SK-N-SH (cell line): ENCODE measurements around the gene HIRA. TPM values are rescaled to one million over a fixed set of nuclear protein-coding genes. Genes with fewer than 3 reads are reported as not detected.

ENCODE experiments used
- CTCF ChIA-PET: fragments of 300-600, 350-600 bp; formaldehyde crosslinking; extraction: SDS; loops from one replicate; lab custom pipeline; 2021; lab: Yijun Ruan, JAX
- POLR2A ChIA-PET: fragments of 350-600 bp; sonication (Branson Sonifier 250); formaldehyde crosslinking; extraction: SDS; loops from one replicate; lab custom pipeline; 2020; ENCODE audit warnings: antibody characterized with exemption, inconsistent platforms; lab: Yijun Ruan, JAX
- DNase-seq: peaks from one replicate; pipeline ENCODE4 v3.0.0; 2012
- H2AFZ ChIP-seq: fragments of 200-600 bp; sonication (generic); 2 replicates; pipeline ENCODE4 v1.8.1; 2016; ENCODE audit warnings: antibody characterized with exemption, mild to moderate bottlenecking, low read depth
- H3F3A ChIP-seq: fragments of 200-600 bp; sonication (generic); replicated peaks from 2 replicates; pipeline ENCODE3; 2016; ENCODE audit warnings: antibody characterized with exemption, mild to moderate bottlenecking; ENCODE audit not compliant: insufficient read depth
- H3K27ac ChIP-seq, 2 experiments: fragments of 200-500 bp in 1 of 2; fragments of 200-600 bp in 1 of 2; sonication (Bioruptor generic) in 1 of 2; sonication (generic), shearing (Covaris generic) in 1 of 2; 2 replicates each; pipeline versions ENCODE4 v1.5.1 to v1.6.1; 2014 to 2016; ENCODE audit warnings: low read depth in 2 of 2, inconsistent platforms in 1 of 2, low read length in 1 of 2, mild to moderate bottlenecking in 1 of 2, mixed read lengths in 1 of 2
- H3K27me3 ChIP-seq: fragments of 200-600 bp; sonication (generic), shearing (Covaris generic); 2 replicates; pipeline ENCODE4 v1.6.1; 2016; ENCODE audit warnings: mixed run types; ENCODE audit not compliant: insufficient read depth
- H3K36me3 ChIP-seq, 2 experiments: fragments of 200-500 bp in 1 of 2; fragments of 200-600 bp in 1 of 2; sonication (Bioruptor generic) in 1 of 2; sonication (generic) in 1 of 2; replicated peaks in 1 of 2; 2 replicates each; pipeline versions ENCODE3 to v1.5.1; 2014 to 2016; ENCODE audit warnings: low read length in 1 of 2, mild to moderate bottlenecking in 1 of 2; ENCODE audit not compliant: insufficient read depth in 2 of 2, control insufficient read depth in 1 of 2
- H3K4me1 ChIP-seq, 2 experiments: fragments of 200-500 bp in 1 of 2; fragments of 200-600 bp in 1 of 2; sonication (Bioruptor generic) in 1 of 2; sonication (generic), shearing (Covaris generic) in 1 of 2; 2 replicates each; pipeline versions ENCODE4 v1.5.1 to v1.6.1; 2014 to 2016; ENCODE audit warnings: low read depth in 1 of 2, low read length in 1 of 2, mixed run types in 1 of 2; ENCODE audit not compliant: insufficient read depth in 2 of 2, control insufficient read depth in 1 of 2
- H3K4me2 ChIP-seq: fragments of 200-600 bp; sonication (generic), shearing (Covaris generic); 2 replicates; pipeline ENCODE4 v1.6.1; 2017; ENCODE audit warnings: mixed run types
- H3K4me3 ChIP-seq, 2 experiments: fragments of 200-500 bp in 1 of 2; fragments of 200-600 bp in 1 of 2; sonication (Bioruptor generic) in 1 of 2; sonication (generic), shearing (Covaris generic) in 1 of 2; 2 replicates each; pipeline versions ENCODE4 v1.5.1 to v1.8.1; 2014 to 2016; ENCODE audit warnings: low read depth in 2 of 2, inconsistent platforms in 1 of 2, low read length in 1 of 2, mild to moderate bottlenecking in 1 of 2, mixed read lengths in 1 of 2, moderate library complexity in 1 of 2
- H3K79me2 ChIP-seq: fragments of 200-600 bp; sonication (generic); 2 replicates; pipeline ENCODE4 v1.8.1; 2017; ENCODE audit warnings: mild to moderate bottlenecking; ENCODE audit not compliant: insufficient read depth
- H3K9ac ChIP-seq: fragments of 200-600 bp; sonication (generic); 2 replicates; pipeline ENCODE4 v1.6.1; 2017; ENCODE audit warnings: mixed run types
- H3K9me2 ChIP-seq: fragments of 200-600 bp; sonication (generic); 2 replicates; pipeline ENCODE4 v1.6.1; 2017; ENCODE audit warnings: mixed run types
- H3K9me3 ChIP-seq: fragments of 200-600 bp; sonication (generic); 2 replicates; pipeline ENCODE4 v1.6.1; 2017; ENCODE audit warnings: mixed run types, mild to moderate bottlenecking, moderate library complexity
- H4K20me1 ChIP-seq: fragments of 200-600 bp; sonication (generic); 2 replicates; pipeline ENCODE4 v1.6.1; 2017; ENCODE audit warnings: mild to moderate bottlenecking, mixed run types; ENCODE audit not compliant: insufficient read depth
- CHD2 ChIP-seq: fragments of 150-350 bp; IDR thresholded peaks from 2 replicates; pipeline ENCODE4 v1.6.1; 2018; ENCODE audit warnings: low read length; ENCODE audit not compliant: partially characterized antibody
- FOXJ3 ChIP-seq: sonication (generic); formaldehyde crosslinking; IDR thresholded peaks from 2 replicates; pipeline ENCODE4 v1.5.1; 2020; ENCODE audit warnings: mild to moderate bottlenecking, missing genetic modification reagents
- GABPA ChIP-seq: IDR thresholded peaks from 2 replicates; pipeline ENCODE4 v1.4.0; 2012; ENCODE audit warnings: low read depth, mild to moderate bottlenecking
- GATA2 ChIP-seq: sonication (generic); formaldehyde crosslinking; IDR thresholded peaks from 2 replicates; pipeline ENCODE4 v1.5.0; 2020; ENCODE audit warnings: mild to moderate bottlenecking, missing genetic modification reagents
- MXI1 ChIP-seq: IDR thresholded peaks from 2 replicates; pipeline ENCODE4 v1.6.1; 2012; ENCODE audit warnings: mild to moderate bottlenecking, low read depth, low read length, improper control_type of control experiment
- RAD21 ChIP-seq: IDR thresholded peaks from 2 replicates; pipeline ENCODE4 v1.6.1; 2012; ENCODE audit warnings: mild to moderate bottlenecking, low read length
- RXRA ChIP-seq: IDR thresholded peaks from 2 replicates; pipeline ENCODE4 v1.4.0; 2012; ENCODE audit warnings: low read depth, mild to moderate bottlenecking, borderline replicate concordance
- SMC3 ChIP-seq: IDR thresholded peaks from 2 replicates; pipeline ENCODE4 v1.6.1; 2012; ENCODE audit warnings: low read depth, low read length, improper control_type of control experiment
- TCF12 ChIP-seq: IDR thresholded peaks from 2 replicates; pipeline ENCODE4 v1.4.0; 2012
- TEAD4 ChIP-seq: IDR thresholded peaks from 2 replicates; pipeline ENCODE4 v1.4.0; 2012; ENCODE audit warnings: mild to moderate bottlenecking, borderline replicate concordance; ENCODE audit not compliant: insufficient read depth
- YY1 ChIP-seq: IDR thresholded peaks from 2 replicates; pipeline ENCODE4 v1.4.0; 2012; ENCODE audit warnings: low read depth, mild to moderate bottlenecking
- WGBS: methylation state at CpG from one replicate; pipeline ENCODE4 v1.1.6; 2017; ENCODE audit warnings: low lambda C conversion rate; 5-methylcytosine and 5-hydroxymethylcytosine counted together
- polyA plus RNA-seq, 3 experiments: library from polyadenylated mRNA; depleted of rRNA; stranded (reverse); fragments of >200 nt; gene quantifications; 2 replicates each; pipeline ENCODE4 v1.2.3, GENCODE V29; 2012
- TF ChIP-seq, protein P1 (sequence below): fragments of 150-350 bp; IDR thresholded peaks from 2 replicates; pipeline ENCODE4 v1.6.1; 2016; ENCODE audit warnings: mild to moderate bottlenecking, low read depth, low read length
- TF ChIP-seq, protein P2 (sequence below): IDR thresholded peaks from 2 replicates; pipeline ENCODE4; 2012
- TF ChIP-seq, protein P3 (sequence below): IDR thresholded peaks from 2 replicates; pipeline ENCODE4 v1.4.0; 2012; ENCODE audit warnings: low read depth, borderline replicate concordance

The HIRA gene
- polyA plus RNA-seq, 1 of the 3 experiments (the other 2 are of a cell fraction) = 21.0 TPM

DNA sequence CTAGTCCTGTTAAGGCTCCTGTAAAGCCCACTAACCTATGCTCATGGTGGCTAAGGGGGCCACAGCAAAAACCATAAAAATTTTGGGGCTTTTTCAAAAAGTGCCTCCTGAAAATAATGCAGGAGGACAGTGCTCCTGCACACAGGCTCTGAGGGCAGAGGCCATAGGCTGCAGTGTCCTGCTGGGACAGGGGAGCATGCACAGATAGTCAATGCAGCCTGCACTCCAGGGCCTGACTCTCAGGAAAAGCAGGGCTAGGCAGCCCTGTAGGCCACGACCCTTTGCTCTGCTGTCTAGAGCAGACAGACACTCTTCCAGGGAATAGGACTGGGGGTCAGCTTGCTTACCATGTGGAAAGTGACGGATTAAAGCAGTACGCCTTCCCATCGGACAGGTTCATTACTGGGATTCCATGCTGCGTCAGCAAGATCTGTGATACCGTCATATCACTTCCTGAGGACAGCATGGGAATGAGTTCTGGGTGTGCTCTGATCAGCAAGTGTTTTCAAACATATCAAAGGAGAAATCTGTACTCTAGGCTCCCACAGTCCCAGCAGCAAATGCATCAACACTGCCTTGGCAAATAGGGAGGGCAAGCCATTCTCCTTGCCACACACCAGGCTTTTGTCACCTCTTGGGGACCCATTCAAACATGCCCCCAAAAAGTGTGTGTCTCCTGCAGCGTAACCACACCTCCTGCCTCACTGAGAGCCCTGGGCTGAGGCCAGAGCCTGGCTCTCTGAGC lies 75.9 kb downstream of the HIRA start:
- DNase-seq = no peak
- TF ChIP-seq TCF12 (no peak), GATA2 (CRISPR knock-in tag) (no peak), TEAD4 (no peak), RXRA (no peak), FOXJ3 (no peak), YY1 (no peak)
- TF ChIP-seq, protein P1, sequence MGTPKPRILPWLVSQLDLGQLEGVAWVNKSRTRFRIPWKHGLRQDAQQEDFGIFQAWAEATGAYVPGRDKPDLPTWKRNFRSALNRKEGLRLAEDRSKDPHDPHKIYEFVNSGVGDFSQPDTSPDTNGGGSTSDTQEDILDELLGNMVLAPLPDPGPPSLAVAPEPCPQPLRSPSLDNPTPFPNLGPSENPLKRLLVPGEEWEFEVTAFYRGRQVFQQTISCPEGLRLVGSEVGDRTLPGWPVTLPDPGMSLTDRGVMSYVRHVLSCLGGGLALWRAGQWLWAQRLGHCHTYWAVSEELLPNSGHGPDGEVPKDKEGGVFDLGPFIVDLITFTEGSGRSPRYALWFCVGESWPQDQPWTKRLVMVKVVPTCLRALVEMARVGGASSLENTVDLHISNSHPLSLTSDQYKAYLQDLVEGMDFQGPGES = no peak
- TF ChIP-seq, protein P2, sequence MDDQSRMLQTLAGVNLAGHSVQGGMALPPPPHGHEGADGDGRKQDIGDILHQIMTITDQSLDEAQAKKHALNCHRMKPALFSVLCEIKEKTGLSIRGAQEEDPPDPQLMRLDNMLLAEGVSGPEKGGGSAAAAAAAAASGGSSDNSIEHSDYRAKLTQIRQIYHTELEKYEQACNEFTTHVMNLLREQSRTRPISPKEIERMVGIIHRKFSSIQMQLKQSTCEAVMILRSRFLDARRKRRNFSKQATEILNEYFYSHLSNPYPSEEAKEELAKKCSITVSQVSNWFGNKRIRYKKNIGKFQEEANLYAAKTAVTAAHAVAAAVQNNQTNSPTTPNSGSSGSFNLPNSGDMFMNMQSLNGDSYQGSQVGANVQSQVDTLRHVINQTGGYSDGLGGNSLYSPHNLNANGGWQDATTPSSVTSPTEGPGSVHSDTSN = no peak
- H3K4me1 ChIP-seq = no peaks in the 10 kb centered on the region
- H3K4me2 ChIP-seq = no peak overlapping the region
- 90% methylated on average over 5 of the region's 7 CpGs for WGBS
- no peaks in the 10 kb centered on the region for H3F3A ChIP-seq
- H3K36me3 ChIP-seq = peaks cover 10 to 83% of the 10 kb centered on the region in 2 experiments
- no peak overlapping the region for H3K9ac ChIP-seq
- H4K20me1 ChIP-seq = no peaks in the 10 kb centered on the region
- H3K4me3 ChIP-seq = no peak overlapping the region
- H3K9me3 ChIP-seq = no peaks in the 10 kb centered on the region
- H3K79me2 ChIP-seq = no peaks in the 10 kb centered on the region
- H3K9me2 ChIP-seq = no peaks in the 10 kb centered on the region
- CTCF ChIA-PET = interaction anchor here (1.2 kb wide), 1 partner anchor 38 kb away, joined by 3 read pairs; no protein-coding TSS in a partner anchor
- no peak overlapping the region for H2AFZ ChIP-seq
- H3K27ac ChIP-seq = no peak overlapping the region
- POLR2A ChIA-PET = no interaction called here
- H3K27me3 ChIP-seq = no peaks in the 10 kb centered on the region

DNA sequence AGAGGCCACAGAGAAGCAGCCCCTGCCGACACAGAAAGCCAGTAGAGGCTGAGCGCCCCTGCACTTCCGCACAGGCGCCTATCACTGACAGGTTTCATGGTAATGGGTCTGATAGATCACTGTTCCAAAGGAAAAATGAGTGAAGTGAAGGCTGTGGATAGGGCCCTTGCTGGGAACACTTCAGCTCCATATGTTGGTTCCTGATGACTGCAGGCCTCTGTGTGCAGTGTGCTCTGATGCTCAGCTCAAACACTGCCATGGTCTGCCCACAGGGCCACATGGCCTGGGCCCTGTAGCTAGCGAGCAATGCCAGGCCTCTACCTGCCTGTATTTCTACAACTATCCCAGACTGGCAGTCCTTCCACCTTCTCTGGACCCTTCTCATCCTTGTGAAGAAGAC lies 77.3 kb downstream of the HIRA start:
- 86% methylated on average over 2 of the region's 5 CpGs for WGBS

More for the DNA sequence above, 77.3 kb downstream of the HIRA start:
- TF ChIP-seq FOXJ3 (no peak), RAD21 (no peak), SMC3 (no peak), TEAD4 (no peak), CHD2 (no peak), GABPA (no peak), MXI1 (no peak)
- TF ChIP-seq, protein P3, sequence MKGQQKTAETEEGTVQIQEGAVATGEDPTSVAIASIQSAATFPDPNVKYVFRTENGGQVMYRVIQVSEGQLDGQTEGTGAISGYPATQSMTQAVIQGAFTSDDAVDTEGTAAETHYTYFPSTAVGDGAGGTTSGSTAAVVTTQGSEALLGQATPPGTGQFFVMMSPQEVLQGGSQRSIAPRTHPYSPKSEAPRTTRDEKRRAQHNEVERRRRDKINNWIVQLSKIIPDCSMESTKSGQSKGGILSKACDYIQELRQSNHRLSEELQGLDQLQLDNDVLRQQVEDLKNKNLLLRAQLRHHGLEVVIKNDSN = no peak
- TF ChIP-seq, protein P1 = no peak
- Histone ChIP-seq H3K4me1 (no peaks in the 10 kb centered on the region), H3K27ac (no peak overlapping the region), H3K9me2 (no peaks in the 10 kb centered on the region), H3K9ac (no peak overlapping the region), H4K20me1 (no peaks in the 10 kb centered on the region), H3K9me3 (no peaks in the 10 kb centered on the region), H3K4me3 (no peak overlapping the region), H3K79me2 (no peaks in the 10 kb centered on the region), H2AFZ (no peak overlapping the region), H3K36me3 (peaks cover 15 to 73% of the 10 kb centered on the region in 2 experiments), H3F3A (no peaks in the 10 kb centered on the region), H3K4me2 (no peak overlapping the region), H3K27me3 (no peaks in the 10 kb centered on the region)
- ChIA-PET CTCF (interaction anchor here (1.2 kb wide), 1 partner anchor 40 kb away, joined by 3 read pairs; no protein-coding TSS in a partner anchor), POLR2A (no interaction called here)
- DNase-seq = no peak
